Sigmoid colon (tissue), 7 donors: Measurements from ENCODE around the gene PRPF31. TPM values are rescaled to one million over a fixed set of nuclear protein-coding genes. Genes with fewer than 3 reads are reported as not detected.

Experiments used
- DNase-seq: peaks from one replicate; pipeline ENCODE4 v3.0.0-alpha.2; 2019
- H3K27ac ChIP-seq, 4 donors: fragments of 200-600 bp; sonication (generic); one replicate each; pipeline ENCODE4 v1.5.1; 2016 to 2019; ENCODE audit warnings: mild to moderate bottlenecking in 1 of 4
- H3K27me3 ChIP-seq, 3 donors: fragments of 200-600 bp; sonication (generic); one replicate each; pipeline ENCODE4 v1.5.1; 2019; ENCODE audit warnings: mild to moderate bottlenecking in 1 of 3
- H3K36me3 ChIP-seq, 4 donors: fragments of 200-600 bp; sonication (generic); one replicate each; pipeline ENCODE4 v1.5.1; 2016 to 2019
- H3K4me1 ChIP-seq, 4 donors: fragments of 200-600 bp; sonication (generic); one replicate each; pipeline ENCODE4 v1.5.1; 2017 to 2019
- H3K4me3 ChIP-seq, 4 donors: fragments of 200-600 bp; sonication (generic); one replicate each; pipeline ENCODE4 v1.5.1; 2017 to 2019; ENCODE audit warnings: mild to moderate bottlenecking in 2 of 4, moderate library complexity in 1 of 4
- H3K9me3 ChIP-seq, 4 donors: fragments of 200-600 bp in 3 of 4; sonication (generic) in 3 of 4; one replicate each; pipeline versions ENCODE4 v1.5.1 to v1.6.1; 2013 to 2019
- CTCF ChIP-seq, 4 experiments: fragments of 450-650 bp in 3 of 4; fragments of 200-600 bp in 1 of 4; IDR thresholded peaks; one replicate each; pipeline ENCODE4 v1.5.1; 2016 to 2019; ENCODE audit warnings: antibody characterized with exemption in 4 of 4, mild to moderate bottlenecking in 3 of 4, moderate library complexity in 2 of 4
- EP300 ChIP-seq, 4 donors: sonication (generic); formaldehyde crosslinking; IDR thresholded peaks; one replicate each; pipeline ENCODE4 v1.6.1; 2017; ENCODE audit warnings: antibody characterized with exemption in 4 of 4
- POLR2A ChIP-seq, 2 donors: fragments of 450-650 bp; IDR thresholded peaks; one replicate each; pipeline ENCODE4 v1.6.1; 2016; ENCODE audit warnings: antibody characterized with exemption in 2 of 2, mild to moderate bottlenecking in 2 of 2, moderate library complexity in 2 of 2
- POLR2AphosphoS5 ChIP-seq, 4 donors: sonication (generic); formaldehyde crosslinking; IDR thresholded peaks; one replicate each; pipeline ENCODE4 v1.6.1; 2017; ENCODE audit warnings: antibody characterized with exemption in 4 of 4
- WGBS, 2 donors: extraction: QIAGEN DNeasy Blood & Tissue Kit; methylation state at CpG; one replicate each; pipeline ENCODE4 v1.1.7; 2013; 5-methylcytosine and 5-hydroxymethylcytosine counted together
- intact Hi-C: fragments of 100-400 bp; cut with DNase I; formaldehyde crosslinking; loops from one replicate; pipeline ENCODE4 v1.15.1; 2023
- polyA plus RNA-seq, 3 donors: library from polyadenylated mRNA; stranded (reverse); fragments of 200-250 nt; gene quantifications; one replicate each; pipeline ENCODE4 v1.2.3, GENCODE V29; 2013
- total RNA-seq, 4 donors: library from RNA; depleted of rRNA; stranded (reverse); fragments of >200 nt; gene quantifications; one replicate each; pipeline ENCODE4 v1.1.0, GENCODE V29; 2016
- donor health status: healthy with polysubstance abuse.
- donor health status: Bipolar disorder and iron deficiency.
- donor health status: healthy.

PRPF31 gene
- total and polyA plus RNA-seq, 7 donors: 25.0 to 60.9 (median 51.0) TPM

GRCh38 chr19:54173359-54173699 lies 57.8 kb downstream of the PRPF31 start:
- intact Hi-C loops: no loop called here
- H3K36me3 ChIP-seq: peaks cover 0 to 3% (median under 1%) of the 10 kb centered on the region in 4 donors
- H3K4me1 ChIP-seq: peaks cover 0 to 2% (median under 1%) of the 10 kb centered on the region in 4 donors
- H3K4me3 ChIP-seq: no peak overlapping the region
- peaks cover 7 to 21% (median 15%) of the 10 kb centered on the region in 3 donors for H3K27me3 ChIP-seq
- no peaks in the 10 kb centered on the region for H3K9me3 ChIP-seq
- WGBS, 2 donors: 34 to 44% methylated on average over 15 of the region's 15 CpGs
- DNase-seq: no peak
- H3K27ac ChIP-seq: no peak overlapping the region
- no peak for TF ChIP-seq CTCF (IDR thresholded peaks at IDR 0.05)
- TF ChIP-seq POLR2AphosphoS5 (IDR thresholded peaks at IDR 0.05): no peak
- no peak for TF ChIP-seq POLR2A (IDR thresholded peaks at IDR 0.05)
- no peak for TF ChIP-seq EP300 (IDR thresholded peaks at IDR 0.05)

- WGBS, 2 donors: 82 to 88% methylated on average over 25 of the region's 25 CpGs
- no peak for DNase-seq
- no peak overlapping the region for H3K4me3 ChIP-seq
- H3K36me3 ChIP-seq: peaks cover 0 to 6% (median 1%) of the 10 kb centered on the region in 4 donors
- no peaks in the 10 kb centered on the region for H3K9me3 ChIP-seq
- H3K4me1 ChIP-seq: no peaks in the 10 kb centered on the region
- intact Hi-C loops: no loop called here
- no peak overlapping the region for H3K27ac ChIP-seq
- peaks cover 7 to 20% (median 15%) of the 10 kb centered on the region in 3 donors for H3K27me3 ChIP-seq
- no peak for TF ChIP-seq POLR2A (IDR thresholded peaks at IDR 0.05)
Measured at GRCh38 chr19:54173951-54174834, 58.6 kb downstream of the PRPF31 start.

GRCh38 chr19:54178581-54179261 lies 63.2 kb downstream of the PRPF31 start:
- peaks cover 0 to 33% (median 9%) of the 10 kb centered on the region in 4 donors for H3K36me3 ChIP-seq
- intact Hi-C loops: no loop called here
- peaks cover 0 to 5% (median 3%) of the 10 kb centered on the region in 3 donors for H3K27me3 ChIP-seq
- 87 to 88% methylated on average over 23 of the region's 23 CpGs for WGBS, 2 donors
- no peak overlapping the region for H3K27ac ChIP-seq
- DNase-seq: no peak
- no peak overlapping the region for H3K4me3 ChIP-seq
- TF ChIP-seq CTCF (IDR thresholded peaks at IDR 0.05): no peak
- no peak for TF ChIP-seq POLR2A (IDR thresholded peaks at IDR 0.05)
- TF ChIP-seq POLR2AphosphoS5 (IDR thresholded peaks at IDR 0.05): no peak
- no peak for TF ChIP-seq EP300 (IDR thresholded peaks at IDR 0.05)
- no peaks in the 10 kb centered on the region for H3K4me1 ChIP-seq
- no peaks in the 10 kb centered on the region for H3K9me3 ChIP-seq

GRCh38 chr19:54179262-54179852 lies 63.8 kb downstream of the PRPF31 start:
- no peaks in the 10 kb centered on the region for H3K4me1 ChIP-seq
- H3K27ac ChIP-seq: no peak overlapping the region
- 85 to 87% methylated on average over 10 of the region's 10 CpGs for WGBS, 2 donors
- H3K27me3 ChIP-seq: peaks cover 0 to 2% (median 0%) of the 10 kb centered on the region in 3 donors
- no peaks in the 10 kb centered on the region for H3K9me3 ChIP-seq
- no peak overlapping the region for H3K4me3 ChIP-seq
- intact Hi-C loops: no loop called here
- TF ChIP-seq EP300 (IDR thresholded peaks at IDR 0.05) (no peak), POLR2AphosphoS5 (IDR thresholded peaks at IDR 0.05) (no peak), POLR2A (IDR thresholded peaks at IDR 0.05) (no peak), CTCF (IDR thresholded peaks at IDR 0.05) (no peak)
- H3K36me3 ChIP-seq: peaks cover 0 to 33% (median 9%) of the 10 kb centered on the region in 4 donors
- no peak for DNase-seq
